Measurements from ENCODE around the gene ARL13B.

DNA sequence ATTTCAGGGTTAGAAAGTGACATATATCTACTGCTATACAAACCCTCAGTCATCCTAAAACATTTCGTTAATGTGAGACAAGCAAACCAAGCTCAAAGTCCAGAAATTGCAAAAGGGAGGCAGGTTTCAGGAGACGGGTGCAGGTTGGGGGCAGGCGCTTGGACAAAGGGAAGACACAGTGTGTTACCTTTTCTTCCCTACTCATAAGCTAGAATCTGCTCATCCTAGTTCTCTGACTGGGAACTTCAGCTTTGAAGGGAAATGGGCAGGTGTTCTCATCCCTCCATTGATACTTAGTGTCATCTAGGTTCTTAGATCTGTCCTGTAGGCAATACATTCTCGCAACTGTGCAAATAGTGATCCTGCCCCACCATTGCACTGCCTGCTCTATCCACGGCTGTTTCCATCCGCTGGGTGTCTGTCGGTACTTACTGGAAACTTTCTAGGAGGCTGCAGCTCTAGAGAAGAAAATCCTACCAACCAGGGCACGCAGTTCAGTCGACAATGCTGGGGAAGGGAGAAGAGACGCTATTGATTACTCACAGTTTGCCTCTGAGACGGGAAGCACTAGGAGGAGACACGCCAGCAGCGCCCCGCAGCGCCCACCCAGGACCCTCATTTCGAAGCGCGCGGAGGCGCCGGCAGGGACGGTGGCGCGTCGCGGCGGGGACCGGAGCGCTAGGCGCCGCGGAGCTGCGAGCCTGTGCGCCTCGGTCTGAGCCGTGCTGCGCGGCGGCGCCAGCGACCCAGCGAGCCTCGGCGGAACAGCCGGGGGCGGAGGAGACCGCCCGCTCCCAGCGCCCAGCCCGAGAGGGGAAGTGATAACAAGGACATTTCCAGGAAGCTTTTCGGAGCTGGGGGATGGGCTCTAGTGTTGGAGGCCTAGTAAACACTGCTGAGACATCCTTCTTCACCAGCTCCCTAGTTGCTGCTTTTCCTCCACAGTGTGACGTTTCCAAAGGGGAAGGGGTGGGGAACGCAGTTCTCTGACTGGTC lies 6.5 kb upstream of the ARL13B start, which contains the start of gene PROS1:
- TF ChIP-seq, protein P1, sequence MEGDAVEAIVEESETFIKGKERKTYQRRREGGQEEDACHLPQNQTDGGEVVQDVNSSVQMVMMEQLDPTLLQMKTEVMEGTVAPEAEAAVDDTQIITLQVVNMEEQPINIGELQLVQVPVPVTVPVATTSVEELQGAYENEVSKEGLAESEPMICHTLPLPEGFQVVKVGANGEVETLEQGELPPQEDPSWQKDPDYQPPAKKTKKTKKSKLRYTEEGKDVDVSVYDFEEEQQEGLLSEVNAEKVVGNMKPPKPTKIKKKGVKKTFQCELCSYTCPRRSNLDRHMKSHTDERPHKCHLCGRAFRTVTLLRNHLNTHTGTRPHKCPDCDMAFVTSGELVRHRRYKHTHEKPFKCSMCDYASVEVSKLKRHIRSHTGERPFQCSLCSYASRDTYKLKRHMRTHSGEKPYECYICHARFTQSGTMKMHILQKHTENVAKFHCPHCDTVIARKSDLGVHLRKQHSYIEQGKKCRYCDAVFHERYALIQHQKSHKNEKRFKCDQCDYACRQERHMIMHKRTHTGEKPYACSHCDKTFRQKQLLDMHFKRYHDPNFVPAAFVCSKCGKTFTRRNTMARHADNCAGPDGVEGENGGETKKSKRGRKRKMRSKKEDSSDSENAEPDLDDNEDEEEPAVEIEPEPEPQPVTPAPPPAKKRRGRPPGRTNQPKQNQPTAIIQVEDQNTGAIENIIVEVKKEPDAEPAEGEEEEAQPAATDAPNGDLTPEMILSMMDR (IDR thresholded peaks at IDR 0.05): no peak
- no peak for TF ChIP-seq POLR2A (IDR thresholded peaks at IDR 0.05)

Measured in prostate gland (tissue), 2 donors.